HepG2 (cell line): Measurements from ENCODE around the gene TMEM260. TPM values are rescaled to one million over a fixed set of nuclear protein-coding genes. Genes with fewer than 3 reads are reported as not detected.

Experiments
- ATAC-seq: fragments of 200-7000 bp; cut with Tn5 transposase; 3 replicates; pipeline ENCODE4 v1.9.1; 2020; ENCODE audit warnings: mild to moderate bottlenecking, moderate library complexity
- BruUV-seq: library from RNA; stranded (reverse); fragments of 400-500 nt; replicated peaks from 2 replicates; lab custom pipeline; 2021; lab: Mats Ljungman, UMichigan
- CTCF ChIA-PET: fragments of 300-600 bp; formaldehyde crosslinking; extraction: SDS; loops from one replicate; lab custom pipeline; 2021; ENCODE audit warnings: low total read pairs, inconsistent platforms, low intra/inter-chr PET ratio; lab: Yijun Ruan, JAX
- POLR2A ChIA-PET: fragments of 350-600 bp; sonication (Branson Sonifier 250); formaldehyde crosslinking; loops from one replicate; lab custom pipeline; 2020; ENCODE audit warnings: antibody characterized with exemption, inconsistent platforms; lab: Yijun Ruan, JAX
- DNase-seq: peaks from one replicate; pipeline ENCODE4 v3.0.0-alpha.2; 2015; ENCODE audit warnings: low spot score
- FAIRE-seq: peaks from 3 replicates; lab custom pipeline; 2011; peaks lifted over from hg19 to GRCh38; lab: Jason Lieb, UNC
- H2AFZ ChIP-seq: one replicate; pipeline ENCODE4 v1.6.1; 2011; ENCODE audit warnings: low read length, inconsistent platforms
- H3K27ac ChIP-seq: fragments of 300-600 bp; 3 replicates; pipeline ENCODE4 v1.8.0; 2011; ENCODE audit warnings: mixed run types, mild to moderate bottlenecking, mixed read lengths, low read length, inconsistent platforms; ENCODE audit not compliant: insufficient read depth; ENCODE audit errors: extremely low read length
- H3K27me3 ChIP-seq, 2 experiments: fragments of 200-600 bp in 1 of 2; 2 replicates in 1 of 2; 3 replicates in 1 of 2; pipeline versions ENCODE4 v1.6.0 to v1.8.0; 2011; ENCODE audit warnings: low read length in 2 of 2, mild to moderate bottlenecking in 2 of 2, moderate library complexity in 2 of 2, inconsistent platforms in 1 of 2; ENCODE audit not compliant: insufficient read depth in 2 of 2, control insufficient read depth in 1 of 2
- H3K36me3 ChIP-seq, 2 experiments: fragments of 200-600 bp in 1 of 2; replicated peaks in 1 of 2; 2 replicates in 1 of 2; 3 replicates in 1 of 2; pipeline versions ENCODE4 v1.5.1 to v1.8.0; 2011; ENCODE audit warnings: low read length in 2 of 2, inconsistent platforms in 1 of 2; ENCODE audit not compliant: insufficient read depth in 2 of 2, control insufficient read depth in 1 of 2
- H3K4me1 ChIP-seq: 2 replicates; pipeline ENCODE4 v1.5.1; 2012; ENCODE audit warnings: low read length, inconsistent platforms; ENCODE audit not compliant: insufficient read depth
- H3K4me2 ChIP-seq: 2 replicates; pipeline ENCODE4 v1.6.0; 2011; ENCODE audit warnings: low read depth, low read length, inconsistent platforms
- H3K4me3 ChIP-seq, 3 experiments: fragments of 200-600 bp in 1 of 3; sonication (generic), shearing (Covaris generic) in 1 of 3; replicated peaks in 1 of 3; 2 replicates each; pipeline ENCODE4 v1.5.1; 2011 to 2016; ENCODE audit warnings: low read length in 3 of 3, inconsistent platforms in 2 of 3, low read depth in 2 of 3, mild to moderate bottlenecking in 2 of 3, control low read depth in 1 of 3, mixed read lengths in 1 of 3; ENCODE audit not compliant: insufficient read depth in 1 of 3
- H3K79me2 ChIP-seq: one replicate; pipeline ENCODE4 v1.6.1; 2011; ENCODE audit warnings: low read length, inconsistent platforms; ENCODE audit not compliant: insufficient read depth
- H3K9ac ChIP-seq: 2 replicates; pipeline ENCODE4 v1.6.0; 2011; ENCODE audit warnings: mild to moderate bottlenecking, low read depth, low read length, inconsistent platforms; ENCODE audit not compliant: insufficient read depth
- H3K9me3 ChIP-seq: 2 replicates; pipeline ENCODE4 v1.5.1; 2012; ENCODE audit warnings: mild to moderate bottlenecking, low read length
- H4K20me1 ChIP-seq: 2 replicates; pipeline ENCODE4 v1.6.0; 2011; ENCODE audit warnings: inconsistent platforms, mild to moderate bottlenecking, low read length, moderate library complexity; ENCODE audit not compliant: insufficient read depth
- FOXK1 ChIP-seq: sonication (generic); formaldehyde crosslinking; IDR thresholded peaks from 2 replicates; pipeline ENCODE4 v1.4.0; 2020; ENCODE audit warnings: low read depth, missing genetic modification reagents, borderline replicate concordance
- HCFC1 ChIP-seq: fragments of 150-350 bp; IDR thresholded peaks from 2 replicates; pipeline ENCODE4 v1.6.1; 2014; ENCODE audit warnings: low read depth, low read length
- IRF2 ChIP-seq: IDR thresholded peaks from 2 replicates; pipeline ENCODE4 v1.6.1; 2018; ENCODE audit warnings: missing genetic modification reagents, missing compliant biosample characterization
- KLF15 ChIP-seq: sonication (generic); formaldehyde crosslinking; IDR thresholded peaks from 2 replicates; pipeline ENCODE4 v1.8.1; 2023; ENCODE audit warnings: borderline replicate concordance, mild to moderate bottlenecking, inconsistent platforms, missing genetic modification reagents, mixed read lengths
- NCOA1 ChIP-seq: sonication (generic); formaldehyde crosslinking; IDR thresholded peaks from 2 replicates; pipeline ENCODE4 v1.9.0; 2021; ENCODE audit warnings: missing genetic modification reagents
- NR2F6 ChIP-seq, 2 experiments: IDR thresholded peaks; 2 replicates each; pipeline ENCODE4 v1.6.1; 2016; ENCODE audit warnings: antibody characterized with exemption in 1 of 2, mild to moderate bottlenecking in 1 of 2
- SALL1 ChIP-seq: sonication (generic); formaldehyde crosslinking; IDR thresholded peaks from 2 replicates; pipeline ENCODE4 v1.8.0; 2022; ENCODE audit warnings: mild to moderate bottlenecking, missing genetic modification reagents
- STAG1 ChIP-seq: sonication (generic); formaldehyde crosslinking; IDR thresholded peaks from 2 replicates; pipeline ENCODE4 v1.4.0; 2020; ENCODE audit warnings: missing genetic modification reagents
- TMF1 ChIP-seq: sonication (generic); formaldehyde crosslinking; IDR thresholded peaks from 2 replicates; pipeline ENCODE4 v1.8.1; 2022; ENCODE audit warnings: low read depth, missing genetic modification reagents
- ZBTB7A ChIP-seq: sonication (generic); formaldehyde crosslinking; IDR thresholded peaks from 2 replicates; pipeline ENCODE4 v1.8.0; 2022; ENCODE audit warnings: mild to moderate bottlenecking, missing genetic modification reagents
- ZEB1 ChIP-seq: IDR thresholded peaks from 2 replicates; pipeline ENCODE4 v1.6.1; 2012; ENCODE audit warnings: mild to moderate bottlenecking, low read depth, inconsistent platforms; ENCODE audit not compliant: insufficient replicate concordance
- ZNF235 ChIP-seq: sonication (generic); formaldehyde crosslinking; IDR thresholded peaks from 2 replicates; pipeline ENCODE4 v1.8.1; 2023; ENCODE audit warnings: mild to moderate bottlenecking, missing genetic modification reagents, borderline replicate concordance
- ZNF569 ChIP-seq: sonication (generic); formaldehyde crosslinking; IDR thresholded peaks from 2 replicates; pipeline ENCODE4 v1.5.0; 2020; ENCODE audit warnings: mild to moderate bottlenecking, missing genetic modification reagents, moderate library complexity, borderline replicate concordance
- ZSCAN29 ChIP-seq: sonication (generic); formaldehyde crosslinking; conservative IDR thresholded peaks from 2 replicates; pipeline ENCODE4 v1.4.0; 2020; ENCODE audit warnings: mild to moderate bottlenecking, missing genetic modification reagents
- ZSCAN30 ChIP-seq: sonication (generic); formaldehyde crosslinking; IDR thresholded peaks from 2 replicates; pipeline ENCODE4 v1.5.0; 2020; ENCODE audit warnings: mild to moderate bottlenecking, missing genetic modification reagents
- WGBS: methylation state at CpG from one replicate; pipeline ENCODE4 v1.1.6; 2017; ENCODE audit warnings: low lambda C conversion rate; 5-methylcytosine and 5-hydroxymethylcytosine counted together
- in situ Hi-C: cut with HindIII; loops from 2 replicates; pipeline ENCODE4 v1.10.0; 2017; ENCODE audit warnings: low pct_unique_long_range_greater_than_20kb; ENCODE audit not compliant: extremely low pct_ligation_motif_present
- intact Hi-C: fragments of 100-400 bp; cut with micrococcal nuclease; formaldehyde crosslinking; loops from one replicate; pipeline ENCODE4 v1.10.0; 2022; ENCODE audit not compliant: unreplicated experiment
- polyA plus RNA-seq, 8 experiments: library from polyadenylated mRNA; depleted of rRNA in 3 of 8; stranded (reverse) in 7 of 8; unstranded in 1 of 8; fragments of >200 nt; fragmentation: Illumina TruSeq in 4 of 8; extraction: Trizol in 4 of 8; gene quantifications; 2 replicates each; pipeline versions ENCODE4 v1.2.1 to v1.2.3, GENCODE V29; 2011 to 2016; ENCODE audit warnings: low read depth in 4 of 8, missing spikeins in 1 of 8, mixed read lengths in 1 of 8; ENCODE audit not compliant: insufficient read depth in 1 of 8
- total RNA-seq, 5 experiments: library from RNA; depleted of rRNA; stranded (reverse); fragments of >200 nt; fragmentation: Illumina TruSeq; extraction: Trizol; gene quantifications; 2 replicates each; pipeline ENCODE4 v1.2.3, GENCODE V29; 2016; ENCODE audit warnings: low read depth in 1 of 5
- TF ChIP-seq, protein P1 (sequence below): sonication (generic); formaldehyde crosslinking; IDR thresholded peaks from 2 replicates; pipeline ENCODE4 v1.8.0; 2022; ENCODE audit warnings: missing genetic modification reagents, low read depth, mild to moderate bottlenecking, borderline replicate concordance
- TF ChIP-seq, protein P2 (sequence below): sonication (generic); formaldehyde crosslinking; IDR thresholded peaks from 2 replicates; pipeline ENCODE4 v1.5.0; 2020; ENCODE audit warnings: mild to moderate bottlenecking, missing genetic modification reagents
- TF ChIP-seq, protein P3 (sequence below): sonication (generic); formaldehyde crosslinking; conservative IDR thresholded peaks from 2 replicates; pipeline ENCODE4 v1.8.1; 2023; ENCODE audit warnings: missing genetic modification reagents
- TF ChIP-seq, protein P4 (sequence below): sonication (generic); formaldehyde crosslinking; conservative IDR thresholded peaks from 2 replicates; pipeline ENCODE4 v1.4.0; 2020; ENCODE audit warnings: missing genetic modification reagents

TMEM260 gene
- total and polyA plus RNA-seq, 2 of the 13 experiments (the other 11 are each of a cell fraction or from before 2014, with no cell fraction given) = 7.7 to 9.3 TPM

DNA sequence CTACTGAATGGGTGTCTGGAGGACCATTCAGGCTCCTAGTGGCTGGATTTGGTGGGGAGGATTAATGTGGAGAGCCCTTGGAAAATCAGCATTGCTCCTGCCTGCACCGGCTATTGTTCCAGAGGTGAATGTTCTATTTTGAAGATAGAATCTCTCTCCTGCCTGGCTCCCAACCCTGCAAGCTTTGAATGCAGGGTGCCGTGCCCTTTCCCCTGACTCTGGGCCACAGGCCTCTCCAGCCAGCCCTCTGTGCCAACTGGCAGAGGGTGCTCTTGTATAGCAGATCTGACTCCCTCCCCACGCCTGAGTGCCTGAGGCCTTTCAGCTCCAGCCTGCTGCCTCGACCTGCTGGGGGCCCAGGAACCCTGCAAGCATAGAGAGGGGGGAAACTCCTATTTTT is 106.8 kb downstream of the TMEM260 start (continued):
- TF ChIP-seq ZNF235 (CRISPR knock-in tag) (no peak), STAG1 (peak; percentile 60)

DNA sequence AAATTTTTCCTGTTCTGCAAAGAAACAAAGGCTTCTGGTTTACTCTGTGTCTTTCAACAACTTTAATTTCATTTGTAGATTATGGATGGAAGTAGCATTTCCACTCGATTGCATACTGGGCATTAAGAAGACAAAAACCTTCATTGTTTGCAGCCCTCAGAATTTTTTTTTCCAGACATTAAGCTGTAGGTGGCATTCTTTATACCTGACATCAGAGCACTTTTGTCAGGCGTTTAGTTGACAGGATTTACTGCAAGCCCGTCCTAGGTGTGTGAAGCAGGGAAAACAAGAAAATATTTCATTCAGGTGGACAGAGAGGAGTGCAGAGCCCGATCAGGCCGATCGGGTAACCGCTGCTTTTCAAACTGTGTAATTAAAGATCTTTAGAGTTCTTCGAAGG is 107.5 kb downstream of the TMEM260 start:
- POLR2A ChIA-PET = no interaction called here
- Histone ChIP-seq H2AFZ (no peak overlapping the region), H3K4me2 (no peak overlapping the region), H4K20me1 (no peaks in the 10 kb centered on the region), H3K4me1 (no peaks in the 10 kb centered on the region), H3K9me3 (no peaks in the 10 kb centered on the region), H3K27ac (no peak overlapping the region), H3K36me3 (no peaks in the 10 kb centered on the region), H3K9ac (no peak overlapping the region), H3K79me2 (no peaks in the 10 kb centered on the region), H3K27me3 (no peaks in the 10 kb centered on the region), H3K4me3 (no peak overlapping the region)
- 39% methylated on average over 8 of the region's 8 CpGs for WGBS
- DNase-seq = no peak
- no TSS peak for BruUV-seq
- CTCF ChIA-PET = no interaction called here
- intact Hi-C loops (no loop called here), in situ Hi-C loops (loop anchor here (25.0 kb wide), 1 partner anchor 375 kb away; no protein-coding TSS in a partner anchor)
- no peak for FAIRE-seq
- ATAC-seq = no peak
- TF ChIP-seq ZBTB7A (CRISPR knock-in tag) (no peak), ZEB1 (no peak), SALL1 (no peak), FOXK1 (CRISPR knock-in tag) (no peak), ZNF569 (CRISPR knock-in tag) (no peak), TMF1 (no peak), IRF2 (CRISPR knock-in tag) (no peak), HCFC1 (no peak), ZSCAN29 (CRISPR knock-in tag) (no peak), NCOA1 (no peak), ZSCAN30 (no peak), NR2F6 (IDR thresholded peaks at IDR 0.05) (no peak), NR2F6 (CRISPR knock-in tag; IDR thresholded peaks at IDR 0.05) (no peak), KLF15 (CRISPR knock-in tag) (no peak)
- TF ChIP-seq, protein P1, sequence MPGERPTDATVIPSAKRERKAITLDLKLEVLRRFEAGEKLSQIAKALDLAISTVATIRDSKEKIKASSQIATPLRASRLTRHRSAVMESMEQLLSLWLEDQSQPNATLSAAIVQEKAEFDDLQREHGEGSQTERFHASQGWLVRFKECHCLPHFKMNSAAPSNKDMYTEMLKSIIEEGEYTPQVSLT (CRISPR knock-in tag) = no peak
- TF ChIP-seq, protein P2, sequence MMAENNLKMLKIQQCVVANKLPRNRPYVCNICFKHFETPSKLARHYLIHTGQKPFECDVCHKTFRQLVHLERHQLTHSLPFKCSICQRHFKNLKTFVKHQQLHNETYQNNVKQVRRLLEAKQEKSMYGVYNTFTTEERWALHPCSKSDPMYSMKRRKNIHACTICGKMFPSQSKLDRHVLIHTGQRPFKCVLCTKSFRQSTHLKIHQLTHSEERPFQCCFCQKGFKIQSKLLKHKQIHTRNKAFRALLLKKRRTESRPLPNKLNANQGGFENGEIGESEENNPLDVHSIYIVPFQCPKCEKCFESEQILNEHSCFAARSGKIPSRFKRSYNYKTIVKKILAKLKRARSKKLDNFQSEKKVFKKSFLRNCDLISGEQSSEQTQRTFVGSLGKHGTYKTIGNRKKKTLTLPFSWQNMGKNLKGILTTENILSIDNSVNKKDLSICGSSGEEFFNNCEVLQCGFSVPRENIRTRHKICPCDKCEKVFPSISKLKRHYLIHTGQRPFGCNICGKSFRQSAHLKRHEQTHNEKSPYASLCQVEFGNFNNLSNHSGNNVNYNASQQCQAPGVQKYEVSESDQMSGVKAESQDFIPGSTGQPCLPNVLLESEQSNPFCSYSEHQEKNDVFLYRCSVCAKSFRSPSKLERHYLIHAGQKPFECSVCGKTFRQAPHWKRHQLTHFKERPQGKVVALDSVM = no peak
- TF ChIP-seq, protein P3, sequence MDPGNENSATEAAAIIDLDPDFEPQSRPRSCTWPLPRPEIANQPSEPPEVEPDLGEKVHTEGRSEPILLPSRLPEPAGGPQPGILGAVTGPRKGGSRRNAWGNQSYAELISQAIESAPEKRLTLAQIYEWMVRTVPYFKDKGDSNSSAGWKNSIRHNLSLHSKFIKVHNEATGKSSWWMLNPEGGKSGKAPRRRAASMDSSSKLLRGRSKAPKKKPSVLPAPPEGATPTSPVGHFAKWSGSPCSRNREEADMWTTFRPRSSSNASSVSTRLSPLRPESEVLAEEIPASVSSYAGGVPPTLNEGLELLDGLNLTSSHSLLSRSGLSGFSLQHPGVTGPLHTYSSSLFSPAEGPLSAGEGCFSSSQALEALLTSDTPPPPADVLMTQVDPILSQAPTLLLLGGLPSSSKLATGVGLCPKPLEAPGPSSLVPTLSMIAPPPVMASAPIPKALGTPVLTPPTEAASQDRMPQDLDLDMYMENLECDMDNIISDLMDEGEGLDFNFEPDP (CRISPR knock-in tag) = no peak
- TF ChIP-seq, protein P4, sequence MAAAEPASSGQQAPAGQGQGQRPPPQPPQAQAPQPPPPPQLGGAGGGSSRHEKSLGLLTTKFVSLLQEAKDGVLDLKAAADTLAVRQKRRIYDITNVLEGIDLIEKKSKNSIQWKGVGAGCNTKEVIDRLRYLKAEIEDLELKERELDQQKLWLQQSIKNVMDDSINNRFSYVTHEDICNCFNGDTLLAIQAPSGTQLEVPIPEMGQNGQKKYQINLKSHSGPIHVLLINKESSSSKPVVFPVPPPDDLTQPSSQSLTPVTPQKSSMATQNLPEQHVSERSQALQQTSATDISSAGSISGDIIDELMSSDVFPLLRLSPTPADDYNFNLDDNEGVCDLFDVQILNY (CRISPR knock-in tag) = no peak
